ENCODE results near the gene KRTAP4-8. TPM values are rescaled to one million over a fixed set of nuclear protein-coding genes. Genes with fewer than 3 reads are reported as not detected.

KRTAP4-8 gene
- total and polyA plus RNA-seq, 2 of the 8 experiments (the other 6 are each of a cell fraction or from before 2014, with no cell fraction given): not detected

- no peak overlapping the region for H3K18ac ChIP-seq (ENCODE audit: extremely low read depth, low read length)
- no peak overlapping the region for H2AK5ac ChIP-seq (ENCODE audit: low read depth, low read length)
- no peak overlapping the region for H3K9ac ChIP-seq (replicated peaks in 1 of 4; ENCODE audit: extremely low read depth in 1 of 4, low read depth in 3 of 4, low read length in 3 of 4)
- H2BK15ac ChIP-seq (ENCODE audit: low read length): no peak overlapping the region
- TF ChIP-seq POU5F1 (IDR thresholded peaks at IDR 0.05; ENCODE audit: low read depth, low read length): no peak
- TF ChIP-seq FOSL1 (IDR thresholded peaks at IDR 0.05; ENCODE audit: insufficient read depth, low read depth, low read length): no peak
- TF ChIP-seq RAD21 (IDR thresholded peaks at IDR 0.05 in 1 of 2, conservative IDR thresholded peaks at IDR 0.05 in 1 of 2; ENCODE audit: low read depth in 2 of 2, low read length in 2 of 2): no peak
- no peak for TF ChIP-seq CREB1 (IDR thresholded peaks at IDR 0.05)
- H3K4ac ChIP-seq (replicated peaks; ENCODE audit: insufficient read length, low read depth, low read length): no peak overlapping the region
- no peak overlapping the region for H3K23ac ChIP-seq (ENCODE audit: insufficient read length)
- no peak overlapping the region for H2AFZ ChIP-seq (ENCODE audit: low read length)
- no peak overlapping the region for H3K4me3 ChIP-seq (ENCODE audit: extremely low read depth in 1 of 4, insufficient read depth in 2 of 4, low read depth in 3 of 4, low read length in 4 of 4)
- H3K79me2 ChIP-seq (ENCODE audit: control insufficient read depth in 1 of 2, insufficient read depth in 2 of 2, low read length in 2 of 2): no peaks in the 10 kb centered on the region
- H4K91ac ChIP-seq (replicated peaks; ENCODE audit: insufficient read length, low read length): no peak overlapping the region
- H3K23me2 ChIP-seq (ENCODE audit: low read depth, low read length): no peaks in the 10 kb centered on the region
- no peaks in the 10 kb centered on the region for H3K9me3 ChIP-seq (ENCODE audit: insufficient read depth in 2 of 2, low read depth in 1 of 2, low read length in 1 of 2)
- H2BK12ac ChIP-seq (ENCODE audit: low read depth, low read length): no peak overlapping the region
- ChIA-PET CTCF (ENCODE audit: partially characterized antibody) (no interaction called here), POLR2A (ENCODE audit: partially characterized antibody) (no interaction called here)
- no peak overlapping the region for H3K4me2 ChIP-seq (ENCODE audit: insufficient read depth in 1 of 2, low read depth in 2 of 2, low read length in 2 of 2)
- H3K27me3 ChIP-seq (replicated peaks in 1 of 4; ENCODE audit: control insufficient read depth in 3 of 4, extremely low read depth in 1 of 4, insufficient read depth in 3 of 4, low read length in 3 of 4): no peaks in the 10 kb centered on the region
- H3K27ac ChIP-seq (ENCODE audit: low read depth, low read length): no peak overlapping the region
- FAIRE-seq (no peak), DNase-seq (ENCODE audit: low read depth in 1 of 2, low spot score in 2 of 2) (no peak)
- H3K14ac ChIP-seq (ENCODE audit: insufficient read length): no peak overlapping the region
- no peak overlapping the region for H4K5ac ChIP-seq (ENCODE audit: insufficient read length, low read depth, low read length)
- no peaks in the 10 kb centered on the region for H3K4me1 ChIP-seq (replicated peaks in 1 of 4; ENCODE audit: control insufficient read depth in 3 of 4, insufficient read depth in 4 of 4, low read length in 3 of 4)
- no peak overlapping the region for H2BK120ac ChIP-seq (replicated peaks; ENCODE audit: low read depth, low read length)
- no peaks in the 10 kb centered on the region for H3K36me3 ChIP-seq (ENCODE audit: control insufficient read depth in 2 of 4, insufficient read depth in 4 of 4, low read length in 3 of 4)
- H2BK5ac ChIP-seq (ENCODE audit: low read depth, low read length): no peak overlapping the region
- no peaks in the 10 kb centered on the region for H3K79me1 ChIP-seq (ENCODE audit: low read depth, low read length)
- no peak overlapping the region for H2BK20ac ChIP-seq (ENCODE audit: low read length)
- H3K56ac ChIP-seq (replicated peaks; ENCODE audit: insufficient read length, low read depth, low read length): no peak overlapping the region
- no peaks in the 10 kb centered on the region for H4K20me1 ChIP-seq (replicated peaks in 1 of 2; ENCODE audit: control insufficient read depth in 1 of 2, insufficient read depth in 2 of 2, low read length in 2 of 2)
- no peak overlapping the region for H4K8ac ChIP-seq (ENCODE audit: extremely low read depth, insufficient read depth, low read length)
Measured at GRCh38 chr17:41067281-41067680, 30.7 kb downstream of the KRTAP4-8 start.
